GM23338 (cell line): ENCODE results near the gene HTT. TPM values are rescaled to one million over a fixed set of nuclear protein-coding genes. Genes with fewer than 3 reads are reported as not detected.
A peak's percentile ranks its signal among the peaks of the same experiment; 100 is the strongest.
"Not testable (repeated sequence)": the region's sequence is repeated elsewhere in the genome, so short reads cannot be mapped to it uniquely, and the experiment has no call there.

Experiments
- ATAC-seq: fragments of 200-7000 bp; cut with Tn5 transposase; 3 replicates; pipeline ENCODE4 v1.9.1; 2020
- DNase-seq: peaks from one replicate; pipeline ENCODE4 v3.0.0-alpha.2; 2015; ENCODE audit warnings: low spot score
- H2AFZ ChIP-seq: fragments of 200-600 bp; sonication (generic); 2 replicates; pipeline ENCODE4 v1.8.0; 2016; ENCODE audit warnings: antibody characterized with exemption, mild to moderate bottlenecking, moderate library complexity
- H3F3A ChIP-seq: fragments of 200-600 bp; sonication (generic); replicated peaks from 2 replicates; pipeline ENCODE4 v1.8.0; 2017; ENCODE audit warnings: antibody characterized with exemption, mixed run types, low read depth
- H3K27ac ChIP-seq: fragments of 200-600 bp; sonication (generic); 2 replicates; pipeline ENCODE4 v1.6.1; 2016; ENCODE audit warnings: low read depth
- H3K27me3 ChIP-seq: fragments of 200-600 bp; sonication (generic); 2 replicates; pipeline ENCODE4 v1.8.0; 2016; ENCODE audit warnings: mild to moderate bottlenecking, mixed run types, moderate library complexity; ENCODE audit not compliant: insufficient read depth
- H3K36me3 ChIP-seq: fragments of 200-600 bp; sonication (generic); 2 replicates; pipeline ENCODE4 v1.8.0; 2016; ENCODE audit warnings: mild to moderate bottlenecking; ENCODE audit not compliant: insufficient read depth
- H3K4me1 ChIP-seq: fragments of 200-600 bp; sonication (generic); 2 replicates; pipeline ENCODE4 v1.8.0; 2016; ENCODE audit warnings: mild to moderate bottlenecking, moderate library complexity; ENCODE audit not compliant: insufficient read depth
- H3K4me2 ChIP-seq: fragments of 200-600 bp; sonication (generic); 2 replicates; pipeline ENCODE4 v1.7.1; 2017; ENCODE audit warnings: mixed run types
- H3K4me3 ChIP-seq: fragments of 200-600 bp; sonication (generic); 2 replicates; pipeline ENCODE4 v1.6.1; 2016; ENCODE audit warnings: mixed run types
- H3K79me2 ChIP-seq: fragments of 200-600 bp; sonication (generic); replicated peaks from 2 replicates; pipeline ENCODE4 v1.8.0; 2017; ENCODE audit warnings: mild to moderate bottlenecking; ENCODE audit not compliant: insufficient read depth
- H3K9me2 ChIP-seq: fragments of 200-600 bp; sonication (generic); 2 replicates; pipeline ENCODE4 v1.8.0; 2017; ENCODE audit not compliant: insufficient read depth
- H4K20me1 ChIP-seq: fragments of 200-600 bp; sonication (generic); replicated peaks from 2 replicates; pipeline ENCODE4 v1.8.0; 2017; ENCODE audit warnings: mild to moderate bottlenecking; ENCODE audit not compliant: insufficient read depth
- H3K27ac Mint-ChIP-seq: 2 replicates; pipeline ENCODE4 v1.8.0; 2020; ENCODE audit warnings: inconsistent platforms, mild to moderate bottlenecking, moderate library complexity, mixed read lengths
- H3K27me3 Mint-ChIP-seq: 3 replicates; pipeline ENCODE4 v1.8.0; 2022; ENCODE audit warnings: low read depth, mild to moderate bottlenecking, moderate library complexity, mixed read lengths, inconsistent platforms; ENCODE audit not compliant: insufficient read depth, poor library complexity
- H3K36me3 Mint-ChIP-seq: 3 replicates; pipeline ENCODE4 v1.8.0; 2021; ENCODE audit warnings: low read depth, mild to moderate bottlenecking, inconsistent platforms, moderate library complexity, mixed read lengths
- H3K4me1 Mint-ChIP-seq: 3 replicates; pipeline ENCODE4 v1.8.0; 2020; ENCODE audit warnings: mild to moderate bottlenecking, inconsistent platforms, mixed read lengths
- H3K4me3 Mint-ChIP-seq: 3 replicates; pipeline ENCODE4 v1.8.0; 2021; ENCODE audit warnings: moderate library complexity, mild to moderate bottlenecking, inconsistent platforms, mixed read lengths
- H3K9me3 Mint-ChIP-seq: 3 replicates; pipeline ENCODE4 v1.8.0; 2020; ENCODE audit warnings: moderate library complexity, mild to moderate bottlenecking, inconsistent platforms, mixed read lengths
- CREB1 ChIP-seq: fragments of 250-450 bp; sonication (Bioruptor Pico); IDR thresholded peaks from 2 replicates; pipeline ENCODE4 v1.5.0; 2020; ENCODE audit warnings: low read depth, mild to moderate bottlenecking, moderate library complexity
- JUNB ChIP-seq: IDR thresholded peaks from one replicate; pipeline ENCODE4 v1.6.1; 2016; ENCODE audit warnings: antibody characterized with exemption; ENCODE audit not compliant: unreplicated experiment
- NANOG ChIP-seq: IDR thresholded peaks from 2 replicates; pipeline ENCODE4 v1.6.1; 2016; ENCODE audit warnings: antibody characterized with exemption, borderline replicate concordance
- polyA plus RNA-seq: library from polyadenylated mRNA; unstranded; fragments of >200 nt; fragmentation: Nextera tagmentation; extraction: Ambion mirVana; gene quantifications from 2 replicates; pipeline ENCODE4 v1.2.1, GENCODE V29; 2016
- total RNA-seq: library from RNA; depleted of rRNA; stranded (reverse); fragments of >200 nt; shearing (Covaris generic); gene quantifications from 2 replicates; pipeline ENCODE4 v1.2.3, GENCODE V29; 2014
- TF ChIP-seq, protein P1 (sequence below): IDR thresholded peaks from 2 replicates; pipeline ENCODE4 v1.6.1; 2016; ENCODE audit warnings: antibody characterized with exemption
- TF ChIP-seq, protein P2 (sequence below), 2 experiments: fragments of 200-600 bp in 1 of 2; sonication (generic) in 1 of 2; conservative IDR thresholded peaks; 2 replicates each; pipeline versions ENCODE4 v1.5.1 to v1.6.1; 2016 to 2017; ENCODE audit warnings: antibody characterized with exemption in 2 of 2, low read depth in 2 of 2, mild to moderate bottlenecking in 2 of 2, moderate library complexity in 1 of 2

The HTT gene
- total and polyA plus RNA-seq, 2 experiments from 2014 or later = 26.6 to 67.7 TPM

DNA sequence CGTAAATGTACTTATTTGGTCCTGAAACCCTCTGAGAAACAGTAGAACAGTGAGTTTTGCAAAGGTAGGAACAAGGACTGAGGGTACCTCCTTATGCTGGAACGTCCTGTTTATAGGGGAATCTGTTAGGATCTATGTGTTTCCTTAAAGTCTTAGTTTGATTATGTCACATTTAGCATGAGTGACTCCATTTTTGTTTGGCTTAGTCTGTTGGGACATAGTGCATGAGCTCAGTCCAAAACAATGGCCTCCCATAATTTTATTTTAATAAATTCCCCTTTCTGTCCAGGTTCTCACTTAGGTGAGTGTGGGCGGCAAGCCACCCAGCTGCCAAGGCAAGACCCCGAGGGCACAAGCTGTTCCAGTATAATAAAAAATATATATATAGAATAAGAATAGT is 27.9 kb upstream of the HTT start:
- Mint-ChIP-seq H3K27me3 (peaks cover 5% of the 10 kb centered on the region), H3K4me3 (no peak overlapping the region), H3K27ac (no peak overlapping the region), H3K36me3 (no peaks in the 10 kb centered on the region), H3K9me3 (peaks cover 3% of the 10 kb centered on the region; the same call in 2 of the 3 replicates), H3K4me1 (peaks cover 23% of the 10 kb centered on the region)
- no peak overlapping the region for H3K27ac ChIP-seq
- H3K4me3 ChIP-seq = no peak overlapping the region
- H3K79me2 ChIP-seq = no peaks in the 10 kb centered on the region
- peaks cover 5% of the 10 kb centered on the region; the same call in 1 of the 2 replicates for H3K4me1 ChIP-seq
- H3K27me3 ChIP-seq = no peaks in the 10 kb centered on the region
- no peaks in the 10 kb centered on the region for H3F3A ChIP-seq
- no peak overlapping the region for H3K4me2 ChIP-seq
- ATAC-seq = no peak
- no peak for DNase-seq
- H3K9me2 ChIP-seq = no peaks in the 10 kb centered on the region
- TF ChIP-seq, protein P1, sequence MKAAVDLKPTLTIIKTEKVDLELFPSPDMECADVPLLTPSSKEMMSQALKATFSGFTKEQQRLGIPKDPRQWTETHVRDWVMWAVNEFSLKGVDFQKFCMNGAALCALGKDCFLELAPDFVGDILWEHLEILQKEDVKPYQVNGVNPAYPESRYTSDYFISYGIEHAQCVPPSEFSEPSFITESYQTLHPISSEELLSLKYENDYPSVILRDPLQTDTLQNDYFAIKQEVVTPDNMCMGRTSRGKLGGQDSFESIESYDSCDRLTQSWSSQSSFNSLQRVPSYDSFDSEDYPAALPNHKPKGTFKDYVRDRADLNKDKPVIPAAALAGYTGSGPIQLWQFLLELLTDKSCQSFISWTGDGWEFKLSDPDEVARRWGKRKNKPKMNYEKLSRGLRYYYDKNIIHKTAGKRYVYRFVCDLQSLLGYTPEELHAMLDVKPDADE = no peak
- no peak for TF ChIP-seq JUNB
- H3K36me3 ChIP-seq = no peaks in the 10 kb centered on the region
- no peaks in the 10 kb centered on the region; the same call in 1 of the 2 replicates for H4K20me1 ChIP-seq
- no peak overlapping the region for H2AFZ ChIP-seq

DNA sequence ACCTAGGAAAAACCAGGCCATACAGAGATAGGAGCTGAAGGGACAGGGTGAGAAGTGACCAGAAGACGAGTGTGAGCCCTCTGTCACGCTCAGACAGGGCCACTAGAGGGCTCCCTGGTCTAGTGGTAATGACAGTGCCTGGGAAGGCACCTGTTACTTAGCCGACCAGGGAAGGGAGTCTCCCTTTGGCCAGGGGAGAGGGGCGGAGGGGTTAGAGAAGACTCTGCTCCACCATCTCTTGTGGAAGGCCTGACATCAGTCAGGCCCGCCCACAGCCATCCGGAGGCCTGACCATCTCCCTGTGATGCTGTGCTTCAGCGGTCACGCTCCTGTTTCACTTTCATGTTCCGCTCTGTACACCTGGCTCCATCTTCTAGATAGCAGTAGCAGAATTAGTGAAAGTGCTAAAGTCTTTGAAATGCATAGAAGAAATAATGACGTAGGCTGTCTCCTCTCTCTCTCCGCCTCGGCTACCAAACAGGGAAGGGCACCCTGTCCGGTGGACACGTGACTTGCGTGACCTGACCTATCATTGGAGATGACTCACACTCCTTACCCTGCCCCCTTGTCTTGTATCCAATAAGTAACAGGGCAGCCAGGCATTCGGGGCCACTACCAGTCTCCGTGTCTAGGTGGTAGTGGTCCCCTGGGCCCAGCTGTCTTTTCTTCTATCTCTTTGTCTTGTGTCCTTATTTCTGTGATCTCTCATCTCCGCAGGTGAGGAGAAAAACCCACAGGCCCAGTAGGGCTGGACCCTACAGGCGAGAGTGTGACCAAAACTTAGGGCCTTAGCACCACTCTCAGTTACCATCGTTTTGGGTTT is 26.8 kb upstream of the HTT start:
- peaks cover 10% of the 10 kb centered on the region; the same call in 2 of the 3 replicates for H3K9me3 Mint-ChIP-seq
- ATAC-seq (peak; percentile 98), DNase-seq (peak; percentile 90)
- H3K4me2 ChIP-seq = no peak overlapping the region
- TF ChIP-seq, protein P2, sequence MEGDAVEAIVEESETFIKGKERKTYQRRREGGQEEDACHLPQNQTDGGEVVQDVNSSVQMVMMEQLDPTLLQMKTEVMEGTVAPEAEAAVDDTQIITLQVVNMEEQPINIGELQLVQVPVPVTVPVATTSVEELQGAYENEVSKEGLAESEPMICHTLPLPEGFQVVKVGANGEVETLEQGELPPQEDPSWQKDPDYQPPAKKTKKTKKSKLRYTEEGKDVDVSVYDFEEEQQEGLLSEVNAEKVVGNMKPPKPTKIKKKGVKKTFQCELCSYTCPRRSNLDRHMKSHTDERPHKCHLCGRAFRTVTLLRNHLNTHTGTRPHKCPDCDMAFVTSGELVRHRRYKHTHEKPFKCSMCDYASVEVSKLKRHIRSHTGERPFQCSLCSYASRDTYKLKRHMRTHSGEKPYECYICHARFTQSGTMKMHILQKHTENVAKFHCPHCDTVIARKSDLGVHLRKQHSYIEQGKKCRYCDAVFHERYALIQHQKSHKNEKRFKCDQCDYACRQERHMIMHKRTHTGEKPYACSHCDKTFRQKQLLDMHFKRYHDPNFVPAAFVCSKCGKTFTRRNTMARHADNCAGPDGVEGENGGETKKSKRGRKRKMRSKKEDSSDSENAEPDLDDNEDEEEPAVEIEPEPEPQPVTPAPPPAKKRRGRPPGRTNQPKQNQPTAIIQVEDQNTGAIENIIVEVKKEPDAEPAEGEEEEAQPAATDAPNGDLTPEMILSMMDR (conservative IDR thresholded peaks at IDR 0.05; ENCODE audit: low read depth in 2 of 2) = peak; percentile 83 to 94
- TF ChIP-seq, protein P1 = no peak
- TF ChIP-seq NANOG (no peak), CREB1 (CRISPR knock-in tag) (peak; percentile 45; the same call in 1 of the 2 replicates)
- no peak overlapping the region for H3K27ac Mint-ChIP-seq
- H3F3A ChIP-seq = no peaks in the 10 kb centered on the region
- H3K9me2 ChIP-seq = no peaks in the 10 kb centered on the region
- H3K27me3 Mint-ChIP-seq = peaks cover 5% of the 10 kb centered on the region
- H4K20me1 ChIP-seq = no peaks in the 10 kb centered on the region; the same call in 1 of the 2 replicates
- no peak overlapping the region for H3K27ac ChIP-seq
- H3K36me3 ChIP-seq = no peaks in the 10 kb centered on the region
- no peak overlapping the region for H3K4me3 ChIP-seq
- no peak overlapping the region for H3K4me3 Mint-ChIP-seq
- H3K4me1 Mint-ChIP-seq = peaks cover 13% of the 10 kb centered on the region
- no peaks in the 10 kb centered on the region for H3K27me3 ChIP-seq
- H3K36me3 Mint-ChIP-seq = no peaks in the 10 kb centered on the region
- no peaks in the 10 kb centered on the region for H3K79me2 ChIP-seq
- 0 out of 2 replicates have a peak, but pooled peaks cover 4% of the 10 kb centered on the region for H3K4me1 ChIP-seq
- H2AFZ ChIP-seq = no peak overlapping the region

DNA sequence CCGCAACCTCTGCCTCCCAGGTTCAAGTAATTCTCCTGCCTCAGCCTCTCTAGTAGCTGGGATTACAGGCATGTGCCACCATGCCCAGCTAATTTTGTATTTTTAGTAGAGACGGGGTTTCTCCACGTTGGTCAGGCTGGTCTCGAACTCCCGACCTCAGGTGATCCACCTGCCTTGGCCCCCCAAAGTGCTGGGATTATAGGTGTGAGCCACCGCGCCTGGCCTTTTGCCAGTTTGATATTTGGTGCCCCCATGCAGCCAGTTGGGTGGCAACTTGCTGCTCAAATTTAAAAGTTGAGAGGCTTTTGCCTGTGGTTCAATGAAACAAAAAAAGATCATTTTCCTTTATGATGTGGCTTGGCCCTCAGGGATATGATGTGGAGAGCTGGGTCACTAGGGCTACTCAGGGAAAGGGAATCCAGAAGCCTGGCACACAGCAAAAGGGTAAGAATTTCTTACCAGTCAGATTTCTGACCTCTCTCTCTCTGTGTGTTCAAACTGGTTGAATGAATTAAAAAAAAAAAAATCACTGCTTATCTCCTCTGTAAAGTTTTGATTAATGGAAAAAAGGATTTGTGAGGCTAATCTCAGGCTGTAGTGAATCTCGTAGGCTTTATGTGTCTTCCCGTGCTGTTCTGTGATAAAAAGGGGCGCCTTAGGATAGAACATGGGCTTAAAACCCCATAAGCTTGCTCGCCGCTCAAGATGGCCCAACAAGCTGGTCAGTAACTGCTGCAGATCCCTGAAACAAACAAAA is 23.2 kb upstream of the HTT start:
- ATAC-seq, H3F3A ChIP-seq, H3K36me3 ChIP-seq, H3K27me3 ChIP-seq, H3K79me2 ChIP-seq, H3K27ac Mint-ChIP-seq, H3K4me3 ChIP-seq, H3K27ac ChIP-seq, H3K27me3 Mint-ChIP-seq, H3K4me1 Mint-ChIP-seq, H3K4me3 Mint-ChIP-seq, DNase-seq, H3K4me2 ChIP-seq, H3K4me1 ChIP-seq, H4K20me1 ChIP-seq, H2AFZ ChIP-seq, H3K9me2 ChIP-seq: not testable (repeated sequence)
- Mint-ChIP-seq H3K36me3 (peaks cover 12% of the 10 kb centered on the region), H3K9me3 (peaks cover 43% of the 10 kb centered on the region)
